Glomerular endothelial cell (primary cell): ENCODE data around the gene TSSK6. TPM values are rescaled to one million over a fixed set of nuclear protein-coding genes. Genes with fewer than 3 reads are reported as not detected.
"Not testable (repeated sequence)": the region's sequence is repeated elsewhere in the genome, so short reads cannot be mapped to it uniquely, and the experiment has no call there.

Experiments
- DNase-seq: peaks from one replicate; pipeline ENCODE4 v3.0.0-alpha.2; 2011; ENCODE audit warnings: low read depth, low spot score; ENCODE audit errors: extremely low read depth
- total RNA-seq: library from RNA; depleted of rRNA; stranded (reverse); fragments of >200 nt; gene quantifications from 2 replicates; pipeline ENCODE4 v1.2.3, GENCODE V29; 2015

Gene TSSK6
- total RNA-seq, 1 donor from 2014 or later, result 1.7 TPM

- peak; percentile 74 for DNase-seq
Measured at GRCh38 chr19:19488875-19489690, 26.3 kb downstream of the TSSK6 start.

GRCh38 chr19:19487950-19488874 lies 27.1 kb downstream of the TSSK6 start:
- DNase-seq, result no peak

DNA sequence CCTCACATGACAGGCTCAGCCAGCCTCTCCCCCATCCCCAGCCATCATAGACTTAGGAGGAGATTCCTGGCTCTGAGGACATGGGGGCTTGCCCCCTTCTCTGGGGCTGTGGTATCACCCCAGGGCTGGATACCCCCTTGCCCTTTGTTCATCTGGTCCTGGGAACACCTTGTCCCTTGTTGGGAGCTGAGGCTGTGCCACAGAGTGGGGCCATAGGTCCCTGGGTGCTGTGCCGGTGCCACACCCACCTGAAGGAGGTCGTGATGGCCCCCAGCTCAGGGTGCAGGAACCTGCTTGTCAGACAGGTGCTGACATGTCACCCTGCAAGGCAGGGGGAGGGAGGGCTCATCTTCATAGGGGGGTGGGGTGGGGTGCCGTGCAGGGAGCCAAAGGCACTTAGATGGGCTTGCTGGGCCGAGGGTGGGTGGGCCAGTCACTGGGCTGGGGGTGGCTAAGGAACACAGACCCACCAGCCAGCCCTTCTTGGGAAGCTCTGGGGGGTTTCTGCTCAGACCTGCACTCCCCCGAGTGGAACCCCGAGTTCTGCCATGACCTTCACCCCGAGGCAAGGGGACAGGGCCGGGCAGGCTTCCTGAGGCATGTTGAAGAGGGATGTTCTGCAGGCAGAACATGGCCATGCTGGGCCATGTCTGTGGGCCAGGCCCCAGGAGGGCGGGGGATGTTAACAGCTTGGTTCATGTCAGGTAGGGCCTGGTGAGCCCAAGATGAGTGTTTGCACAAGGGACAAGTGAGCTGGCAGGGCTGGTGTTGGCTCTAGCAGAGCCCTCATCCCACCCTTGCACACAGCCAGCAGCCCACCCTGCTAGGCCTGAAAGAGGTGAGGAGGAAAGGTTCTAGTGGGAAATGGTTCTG lies 28.0 kb downstream of the TSSK6 start:
- no peak for DNase-seq

DNA sequence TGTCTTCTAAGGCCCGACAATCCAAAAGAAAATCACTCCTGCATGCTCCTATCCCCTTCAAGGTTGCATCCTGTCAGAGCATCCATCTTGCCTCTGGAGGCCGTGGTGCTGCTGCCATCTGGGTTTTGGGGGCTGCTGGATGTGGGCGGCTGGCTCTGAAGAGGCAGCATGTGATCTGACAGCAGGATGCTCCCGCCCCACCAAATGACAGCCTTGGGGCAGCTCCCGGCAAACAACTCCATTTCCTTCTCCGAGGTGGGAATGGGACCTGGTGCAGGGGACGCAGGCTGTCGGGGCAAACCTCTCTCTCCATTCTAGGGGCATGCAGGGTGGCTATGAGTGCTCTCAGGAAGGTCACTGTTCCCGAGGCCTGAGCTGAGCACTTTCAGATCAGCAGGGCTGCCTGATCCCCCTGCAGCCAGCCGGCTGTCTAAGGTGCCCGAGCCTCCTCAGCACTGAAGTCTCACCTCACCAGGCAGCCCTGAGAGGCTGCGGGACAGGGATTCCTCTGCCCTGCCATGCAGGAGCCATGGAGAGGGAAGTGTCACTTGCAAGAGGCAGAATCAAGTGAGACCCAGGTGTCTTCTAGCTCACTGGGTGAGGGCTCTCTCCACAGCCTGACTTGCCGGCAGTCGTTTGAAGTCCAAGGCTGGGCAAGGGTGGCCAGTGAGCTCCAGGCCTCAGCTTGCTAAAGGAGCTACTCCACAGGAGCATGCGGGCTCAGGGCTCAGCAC lies 28.8 kb downstream of the TSSK6 start:
- DNase-seq, result no peak

- DNase-seq, result no peak
Measured at GRCh38 chr19:19485998-19486290, 29.4 kb downstream of the TSSK6 start.

DNA sequence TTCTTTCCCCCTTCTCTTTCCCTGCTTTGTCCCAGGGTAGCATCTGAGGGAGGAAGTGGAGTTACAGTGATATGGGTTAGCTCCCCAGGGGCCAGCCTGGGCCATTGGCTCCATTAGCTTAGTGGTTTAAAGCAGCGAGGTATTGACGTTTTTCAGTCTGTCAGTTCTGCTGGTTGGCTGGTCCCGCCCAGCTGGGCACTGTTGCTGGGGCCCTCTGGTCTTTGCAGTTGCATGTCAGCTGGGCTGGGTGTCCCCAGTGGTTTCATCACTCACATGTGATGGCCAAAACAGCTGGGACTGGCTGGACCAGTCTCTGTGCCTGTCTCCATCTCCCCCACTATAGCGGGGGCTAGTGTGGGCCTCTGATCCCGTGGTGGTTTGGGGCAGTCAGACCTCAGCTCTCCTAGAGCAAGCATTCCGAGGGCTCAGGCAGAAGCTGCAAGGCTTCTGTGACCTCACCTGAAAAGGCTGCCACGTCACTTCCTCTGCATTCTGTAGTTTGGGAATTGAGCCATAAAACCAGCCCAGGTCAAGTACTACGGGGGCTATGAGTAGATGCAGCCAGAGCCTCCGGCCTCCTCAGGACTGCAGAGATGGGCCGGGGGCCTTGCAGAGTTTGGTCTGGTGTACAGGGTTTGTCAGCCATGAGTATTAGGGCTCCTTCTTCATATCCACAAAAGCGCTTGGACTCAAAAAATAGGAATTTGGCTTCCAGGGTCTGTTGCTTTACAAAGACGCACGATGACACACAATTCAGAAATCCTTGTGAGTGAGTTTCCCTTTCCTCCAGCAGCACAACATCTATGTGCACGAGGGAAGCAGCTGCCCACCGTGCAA lies 30.0 kb downstream of the TSSK6 start:
- no peak for DNase-seq

DNA sequence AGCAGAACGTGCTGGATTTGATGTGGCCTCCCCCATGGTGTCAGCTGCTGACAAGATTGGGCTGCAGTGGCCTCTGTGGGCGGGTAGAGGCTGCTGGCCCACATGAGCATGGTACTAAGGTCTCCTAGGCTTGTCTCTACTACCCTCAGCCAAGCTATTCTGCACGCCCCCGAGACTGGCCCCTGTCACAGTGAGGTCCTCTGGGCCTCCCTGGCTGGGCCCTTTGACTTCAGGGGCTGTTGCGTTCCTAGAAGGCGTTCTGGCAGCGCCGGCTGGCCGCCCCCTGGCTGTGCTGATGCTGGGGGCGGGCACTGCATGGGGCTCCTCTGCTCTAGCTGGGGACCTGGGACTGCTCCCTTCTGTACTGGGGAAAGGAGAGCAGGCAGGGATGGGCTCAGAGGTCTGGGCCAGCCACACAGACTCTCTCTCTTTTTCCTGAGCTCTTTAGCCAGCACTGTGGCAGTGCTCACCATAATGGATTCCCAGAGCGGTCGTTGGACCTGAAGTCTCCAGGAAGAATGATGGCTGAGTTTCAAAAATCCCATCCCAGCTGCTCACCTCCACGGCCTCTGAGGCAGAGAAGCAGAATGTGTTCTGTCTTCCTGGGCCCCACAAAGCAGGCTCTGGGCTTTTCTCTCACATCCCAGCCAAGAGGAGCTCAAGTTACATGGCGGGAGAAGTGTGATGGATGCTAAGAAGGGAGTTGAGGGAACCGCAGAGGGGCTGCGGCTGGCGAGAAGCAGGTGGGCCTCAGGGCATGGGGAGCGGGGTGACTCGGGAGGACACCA lies 32.3 kb downstream of the TSSK6 start:
- DNase-seq, result no peak

DNA sequence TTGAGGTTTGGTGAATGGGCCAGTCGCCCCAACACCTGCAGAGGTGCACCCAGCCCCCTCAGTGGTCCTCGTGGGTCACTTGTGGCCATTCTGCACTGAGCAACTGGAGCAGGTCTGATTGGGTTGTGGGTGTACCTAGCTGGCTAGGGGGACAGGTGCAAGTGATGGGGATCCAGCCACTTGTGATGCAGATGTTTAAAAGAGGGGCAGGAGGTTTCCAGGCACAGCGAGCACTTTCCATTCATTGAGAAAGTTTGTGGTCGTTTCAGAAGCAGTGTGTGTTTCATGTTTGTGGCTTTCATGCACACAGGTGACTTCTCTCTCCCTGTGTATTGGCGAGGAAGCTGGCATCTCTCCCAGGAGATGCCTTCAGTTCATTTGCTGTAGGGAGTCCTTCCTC lies 34.7 kb downstream of the TSSK6 start:
- DNase-seq, result no peak

- no peak for DNase-seq
Measured at GRCh38 chr19:19477705-19478383, 37.5 kb downstream of the TSSK6 start.

DNA sequence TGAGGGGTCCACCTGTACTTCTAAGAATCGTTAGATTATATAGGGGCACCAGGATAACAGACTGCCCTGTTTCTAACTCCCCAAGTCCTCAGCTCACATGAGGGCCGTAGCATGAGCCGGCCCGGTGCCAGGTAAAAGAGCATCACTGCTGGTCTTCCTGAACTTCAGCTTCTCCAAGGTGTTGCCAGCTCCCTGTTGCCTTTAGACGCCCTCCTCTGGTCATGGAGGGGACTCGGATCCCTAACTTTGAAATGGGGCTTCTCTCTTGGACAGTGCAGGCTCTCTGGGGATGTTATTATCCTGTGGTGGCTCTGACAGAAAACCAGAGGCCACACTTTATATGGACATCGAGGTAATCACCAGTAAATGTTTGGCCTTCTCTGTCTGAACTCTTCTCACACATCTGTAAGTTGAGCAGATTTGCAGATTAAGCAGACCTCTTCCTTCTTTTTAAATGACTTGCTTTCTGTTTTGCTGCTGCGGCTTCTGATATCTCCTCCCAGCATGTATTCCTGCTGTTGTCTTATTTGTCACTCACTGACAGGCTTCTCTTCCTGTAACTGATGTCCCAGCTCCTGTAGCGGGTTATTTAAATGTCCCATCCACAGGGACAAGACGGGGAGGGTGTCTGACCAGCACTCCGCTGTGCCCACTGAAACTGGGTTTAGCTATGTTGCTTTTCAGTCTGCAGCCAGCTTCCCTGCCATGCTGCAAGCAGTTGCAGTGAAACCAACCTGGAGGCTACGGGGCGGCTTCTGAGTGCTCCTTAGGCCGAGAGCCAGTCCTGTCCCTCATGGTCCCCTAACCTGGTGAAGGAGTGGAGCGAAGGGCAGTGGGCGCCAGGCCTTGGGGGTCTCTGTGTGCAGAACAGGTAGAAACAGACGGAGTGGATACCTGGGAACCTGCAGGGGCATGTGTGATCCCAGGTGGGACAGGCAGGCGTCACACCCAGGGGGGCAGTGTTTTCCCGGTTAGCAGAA lies 39.2 kb downstream of the TSSK6 start:
- DNase-seq, result no peak

GRCh38 chr19:19475015-19475765 lies 40.2 kb downstream of the TSSK6 start:
- no peak for DNase-seq

GRCh38 chr19:19472106-19472505 lies 43.2 kb downstream of the TSSK6 start:
- DNase-seq, result not testable (repeated sequence)

DNA sequence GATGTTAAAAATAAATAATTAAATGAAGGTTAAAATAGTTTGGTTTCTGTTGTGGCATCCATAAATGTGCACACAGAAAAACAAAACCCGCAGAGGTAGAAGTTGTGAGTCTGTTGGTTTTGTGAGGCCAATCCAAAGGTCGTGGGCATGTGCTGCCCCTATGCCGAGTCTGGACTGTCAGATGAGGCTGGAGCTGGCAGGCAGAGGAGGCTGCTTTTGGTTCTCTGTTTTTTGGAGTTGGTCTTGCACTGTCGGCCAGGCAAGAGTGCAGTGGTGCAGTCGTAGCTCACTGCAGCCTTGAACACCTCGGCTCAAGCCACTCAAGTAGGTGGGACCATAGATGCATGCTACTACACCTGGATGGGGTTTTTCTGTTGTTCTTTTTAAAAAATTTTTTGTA lies 43.7 kb downstream of the TSSK6 start:
- DNase-seq, result no peak

- no peak for DNase-seq
Measured at GRCh38 chr19:19470579-19470978, 44.8 kb downstream of the TSSK6 start.

GRCh38 chr19:19468424-19469050 lies 46.8 kb downstream of the TSSK6 start:
- DNase-seq, result no peak

- no peak for DNase-seq
Measured at GRCh38 chr19:19466201-19466600, 49.1 kb downstream of the TSSK6 start.
